ENCODE measurements around the gene THNSL1. TPM values are rescaled to one million over a fixed set of nuclear protein-coding genes. Genes with fewer than 3 reads are reported as not detected.

THNSL1 gene
- total RNA-seq, 1 experiment from 2014 or later: 5.5 TPM

- ChIA-PET POLR2A (no interaction called here), CTCF (interaction anchor here (0.7 kb wide), 1 partner anchor 418 kb away, joined by 3 read pairs; no protein-coding TSS in a partner anchor)
- Mint-ChIP-seq H3K27me3 (ENCODE audit: low read depth) (no peaks in the 10 kb centered on the region), H3K27ac (no peak overlapping the region), H3K9me3 (no peaks in the 10 kb centered on the region), H3K4me3 (no peak overlapping the region), H3K36me3 (no peaks in the 10 kb centered on the region), H3K4me1 (no peaks in the 10 kb centered on the region)
- TF ChIP-seq, protein P1, sequence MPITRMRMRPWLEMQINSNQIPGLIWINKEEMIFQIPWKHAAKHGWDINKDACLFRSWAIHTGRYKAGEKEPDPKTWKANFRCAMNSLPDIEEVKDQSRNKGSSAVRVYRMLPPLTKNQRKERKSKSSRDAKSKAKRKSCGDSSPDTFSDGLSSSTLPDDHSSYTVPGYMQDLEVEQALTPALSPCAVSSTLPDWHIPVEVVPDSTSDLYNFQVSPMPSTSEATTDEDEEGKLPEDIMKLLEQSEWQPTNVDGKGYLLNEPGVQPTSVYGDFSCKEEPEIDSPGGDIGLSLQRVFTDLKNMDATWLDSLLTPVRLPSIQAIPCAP (CRISPR knock-in tag; IDR thresholded peaks at IDR 0.05): no peak
- TF ChIP-seq, protein P2, sequence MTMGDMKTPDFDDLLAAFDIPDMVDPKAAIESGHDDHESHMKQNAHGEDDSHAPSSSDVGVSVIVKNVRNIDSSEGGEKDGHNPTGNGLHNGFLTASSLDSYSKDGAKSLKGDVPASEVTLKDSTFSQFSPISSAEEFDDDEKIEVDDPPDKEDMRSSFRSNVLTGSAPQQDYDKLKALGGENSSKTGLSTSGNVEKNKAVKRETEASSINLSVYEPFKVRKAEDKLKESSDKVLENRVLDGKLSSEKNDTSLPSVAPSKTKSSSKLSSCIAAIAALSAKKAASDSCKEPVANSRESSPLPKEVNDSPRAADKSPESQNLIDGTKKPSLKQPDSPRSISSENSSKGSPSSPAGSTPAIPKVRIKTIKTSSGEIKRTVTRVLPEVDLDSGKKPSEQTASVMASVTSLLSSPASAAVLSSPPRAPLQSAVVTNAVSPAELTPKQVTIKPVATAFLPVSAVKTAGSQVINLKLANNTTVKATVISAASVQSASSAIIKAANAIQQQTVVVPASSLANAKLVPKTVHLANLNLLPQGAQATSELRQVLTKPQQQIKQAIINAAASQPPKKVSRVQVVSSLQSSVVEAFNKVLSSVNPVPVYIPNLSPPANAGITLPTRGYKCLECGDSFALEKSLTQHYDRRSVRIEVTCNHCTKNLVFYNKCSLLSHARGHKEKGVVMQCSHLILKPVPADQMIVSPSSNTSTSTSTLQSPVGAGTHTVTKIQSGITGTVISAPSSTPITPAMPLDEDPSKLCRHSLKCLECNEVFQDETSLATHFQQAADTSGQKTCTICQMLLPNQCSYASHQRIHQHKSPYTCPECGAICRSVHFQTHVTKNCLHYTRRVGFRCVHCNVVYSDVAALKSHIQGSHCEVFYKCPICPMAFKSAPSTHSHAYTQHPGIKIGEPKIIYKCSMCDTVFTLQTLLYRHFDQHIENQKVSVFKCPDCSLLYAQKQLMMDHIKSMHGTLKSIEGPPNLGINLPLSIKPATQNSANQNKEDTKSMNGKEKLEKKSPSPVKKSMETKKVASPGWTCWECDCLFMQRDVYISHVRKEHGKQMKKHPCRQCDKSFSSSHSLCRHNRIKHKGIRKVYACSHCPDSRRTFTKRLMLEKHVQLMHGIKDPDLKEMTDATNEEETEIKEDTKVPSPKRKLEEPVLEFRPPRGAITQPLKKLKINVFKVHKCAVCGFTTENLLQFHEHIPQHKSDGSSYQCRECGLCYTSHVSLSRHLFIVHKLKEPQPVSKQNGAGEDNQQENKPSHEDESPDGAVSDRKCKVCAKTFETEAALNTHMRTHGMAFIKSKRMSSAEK (CRISPR knock-in tag; IDR thresholded peaks at IDR 0.05; ENCODE audit: borderline replicate concordance): no peak
- TF ChIP-seq, protein P3, sequence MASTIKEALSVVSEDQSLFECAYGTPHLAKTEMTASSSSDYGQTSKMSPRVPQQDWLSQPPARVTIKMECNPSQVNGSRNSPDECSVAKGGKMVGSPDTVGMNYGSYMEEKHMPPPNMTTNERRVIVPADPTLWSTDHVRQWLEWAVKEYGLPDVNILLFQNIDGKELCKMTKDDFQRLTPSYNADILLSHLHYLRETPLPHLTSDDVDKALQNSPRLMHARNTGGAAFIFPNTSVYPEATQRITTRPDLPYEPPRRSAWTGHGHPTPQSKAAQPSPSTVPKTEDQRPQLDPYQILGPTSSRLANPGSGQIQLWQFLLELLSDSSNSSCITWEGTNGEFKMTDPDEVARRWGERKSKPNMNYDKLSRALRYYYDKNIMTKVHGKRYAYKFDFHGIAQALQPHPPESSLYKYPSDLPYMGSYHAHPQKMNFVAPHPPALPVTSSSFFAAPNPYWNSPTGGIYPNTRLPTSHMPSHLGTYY (CRISPR knock-in tag; IDR thresholded peaks at IDR 0.05): no peak
- TF ChIP-seq, protein P4, sequence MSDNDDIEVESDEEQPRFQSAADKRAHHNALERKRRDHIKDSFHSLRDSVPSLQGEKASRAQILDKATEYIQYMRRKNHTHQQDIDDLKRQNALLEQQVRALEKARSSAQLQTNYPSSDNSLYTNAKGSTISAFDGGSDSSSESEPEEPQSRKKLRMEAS (CRISPR knock-in tag; IDR thresholded peaks at IDR 0.05): no peak
- TF ChIP-seq, protein P5, sequence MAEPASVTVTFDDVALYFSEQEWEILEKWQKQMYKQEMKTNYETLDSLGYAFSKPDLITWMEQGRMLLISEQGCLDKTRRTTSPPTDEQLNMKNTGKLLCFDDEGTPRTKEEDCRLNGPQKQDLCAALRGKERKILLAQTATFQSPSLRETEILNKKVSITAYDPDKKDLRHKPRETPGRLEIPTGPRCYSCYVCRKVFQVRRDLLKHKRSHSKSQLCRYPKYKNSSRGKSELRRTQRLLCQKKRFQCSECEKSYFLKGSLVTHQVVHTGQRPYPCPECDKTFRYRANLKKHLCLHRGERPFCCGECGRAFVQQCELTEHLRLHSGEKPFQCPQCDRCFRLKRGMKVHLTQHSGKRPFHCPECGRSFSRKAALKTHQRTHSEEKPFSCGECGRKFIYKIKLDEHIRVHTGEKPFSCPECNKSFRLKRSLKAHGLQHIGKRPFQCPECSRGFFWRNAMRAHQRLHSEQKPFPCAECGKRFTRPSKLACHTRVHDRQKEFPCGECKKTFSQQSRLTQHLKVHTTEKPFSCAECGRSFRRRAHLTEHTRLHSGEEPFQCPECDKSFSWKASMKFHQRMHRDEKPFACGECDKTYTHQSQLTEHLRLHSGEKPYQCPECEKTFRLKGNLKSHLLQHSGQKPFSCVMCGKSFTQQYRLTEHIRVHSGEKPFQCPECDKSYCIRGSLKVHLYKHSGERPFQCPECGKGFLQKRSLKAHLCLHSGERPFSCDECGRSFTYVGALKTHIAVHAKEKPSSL (CRISPR knock-in tag; conservative IDR thresholded peaks at IDR 0.05): no peak
- DNase-seq (ENCODE audit: low spot score): no peak
- no peak for ATAC-seq
Measured at GRCh38 chr10:25036381-25036780, 20.0 kb downstream of the THNSL1 start.

GRCh38 chr10:25038325-25038724 lies 21.9 kb downstream of the THNSL1 start:
- H3K27me3 Mint-ChIP-seq (ENCODE audit: low read depth): no peaks in the 10 kb centered on the region
- ATAC-seq (no peak), DNase-seq (ENCODE audit: low spot score) (no peak)
- H3K9me3 Mint-ChIP-seq: no peaks in the 10 kb centered on the region
- ChIA-PET CTCF (no interaction called here), POLR2A (no interaction called here)
- no peak overlapping the region for H3K4me3 Mint-ChIP-seq
- no peaks in the 10 kb centered on the region for H3K4me1 Mint-ChIP-seq
- no peak overlapping the region for H3K27ac Mint-ChIP-seq
- TF ChIP-seq GABPB1 (CRISPR knock-in tag; IDR thresholded peaks at IDR 0.05) (no peak), ZNF281 (CRISPR knock-in tag; IDR thresholded peaks at IDR 0.05) (no peak), TEAD4 (CRISPR knock-in tag; IDR thresholded peaks at IDR 0.05) (no peak), PRRX2 (CRISPR knock-in tag; IDR thresholded peaks at IDR 0.05) (no peak), MXD4 (CRISPR knock-in tag; IDR thresholded peaks at IDR 0.05; ENCODE audit: borderline replicate concordance) (no peak)
- TF ChIP-seq, protein P2 (CRISPR knock-in tag; IDR thresholded peaks at IDR 0.05; ENCODE audit: borderline replicate concordance): no peak
- TF ChIP-seq, protein P5 (CRISPR knock-in tag; conservative IDR thresholded peaks at IDR 0.05): no peak
- H3K36me3 Mint-ChIP-seq: no peaks in the 10 kb centered on the region

Measured in WTC11 (cell line).